OCI-LY7 (cell line): ENCODE measurements around the gene RC3H1.

Experiments used
- CTCF ChIP-seq: fragments of 200-600 bp; sonication (generic); conservative IDR thresholded peaks from 2 replicates; pipeline ENCODE4 v1.5.1; 2014; ENCODE audit warnings: mild to moderate bottlenecking, antibody characterized with exemption, low read length, moderate library complexity, mixed read lengths
- EZH2phosphoT487 ChIP-seq: fragments of 200-600 bp; sonication (generic); IDR thresholded peaks from 2 replicates; pipeline ENCODE4 v1.6.1; 2018; ENCODE audit warnings: low read depth, borderline replicate concordance, mild to moderate bottlenecking, mixed run types, antibody characterized with exemption, low read length, moderate library complexity, mixed read lengths

- no peak for TF ChIP-seq CTCF
- TF ChIP-seq EZH2phosphoT487 = no peak
These were observed 37.9 kb upstream of the RC3H1 start for GRCh38 chr1:174060090-174060489.
